Measurements from ENCODE around the gene MAP3K15. TPM values are rescaled to one million over a fixed set of nuclear protein-coding genes. Genes with fewer than 3 reads are reported as not detected.

The MAP3K15 gene
- total RNA-seq, 2 experiments from 2014 or later = 1.1 to 1.5 TPM

DNA sequence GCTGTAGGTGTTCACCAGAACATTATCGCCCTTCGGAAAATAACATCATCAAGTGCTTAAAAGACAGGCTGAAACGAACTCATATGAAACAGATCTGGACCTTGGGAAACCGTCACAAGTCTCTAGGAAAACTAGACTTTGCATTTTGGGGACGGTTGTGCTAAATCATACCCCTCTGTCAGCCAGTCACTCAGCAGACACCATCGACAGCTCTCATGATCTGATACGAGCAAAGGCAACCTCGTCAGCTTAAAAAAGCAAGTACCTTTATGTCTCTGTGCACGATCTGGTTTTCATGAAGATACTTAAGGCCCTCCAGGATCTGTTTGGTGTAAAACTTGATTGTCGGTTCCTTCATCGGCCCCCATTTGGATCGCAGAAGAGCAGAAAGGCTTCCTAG, 123.2 kb downstream of the MAP3K15 start:
- H3K27ac Mint-ChIP-seq = no peak overlapping the region
- H3K36me3 Mint-ChIP-seq = no peaks in the 10 kb centered on the region
- H3K4me3 Mint-ChIP-seq = no peak overlapping the region
- H3K9me3 Mint-ChIP-seq = no peaks in the 10 kb centered on the region
- no peaks in the 10 kb centered on the region for H3K4me1 Mint-ChIP-seq
- DNase-seq = no peak
- H3K27me3 Mint-ChIP-seq = no peaks in the 10 kb centered on the region

- no peaks in the 10 kb centered on the region for H3K4me1 Mint-ChIP-seq
- DNase-seq = no peak
- H3K9me3 Mint-ChIP-seq = no peaks in the 10 kb centered on the region
- no peaks in the 10 kb centered on the region for H3K27me3 Mint-ChIP-seq
- no peak overlapping the region for H3K4me3 Mint-ChIP-seq
- H3K27ac Mint-ChIP-seq = no peak overlapping the region
- H3K36me3 Mint-ChIP-seq = no peaks in the 10 kb centered on the region
These were observed 126.0 kb downstream of the MAP3K15 start for GRCh38 chrX:19389227-19389845.

GRCh38 chrX:19388741-19389140, 126.6 kb downstream of the MAP3K15 start:
- Mint-ChIP-seq H3K4me3 (no peak overlapping the region), H3K36me3 (no peaks in the 10 kb centered on the region), H3K27ac (no peak overlapping the region), H3K27me3 (no peaks in the 10 kb centered on the region), H3K9me3 (no peaks in the 10 kb centered on the region), H3K4me1 (no peaks in the 10 kb centered on the region)
- no peak for DNase-seq

- no peak overlapping the region for H3K27ac Mint-ChIP-seq
- H3K4me3 Mint-ChIP-seq = no peak overlapping the region
These were observed 127.1 kb downstream of the MAP3K15 start for GRCh38 chrX:19388064-19388679.

DNA sequence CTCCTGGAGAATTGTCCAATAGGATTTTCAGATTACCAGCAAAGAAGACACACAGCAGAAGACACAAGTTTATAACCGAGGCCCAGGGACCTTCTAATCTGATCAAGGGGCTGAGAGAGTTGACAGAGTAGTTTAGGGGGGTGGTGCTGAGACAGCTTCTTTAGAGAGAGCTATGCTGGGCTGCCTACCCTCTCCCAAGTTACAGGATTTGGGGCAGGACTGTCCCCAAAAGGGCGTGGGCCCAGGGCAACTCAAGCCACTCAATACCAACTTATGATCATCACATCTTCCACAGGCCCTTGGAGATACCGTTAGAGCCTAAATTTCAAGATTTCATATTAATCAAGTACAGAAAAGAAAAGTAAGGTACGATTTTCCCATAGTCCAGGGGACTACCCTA, 128.6 kb downstream of the MAP3K15 start:
- Mint-ChIP-seq H3K36me3 (no peaks in the 10 kb centered on the region), H3K27ac (no peak overlapping the region), H3K27me3 (no peaks in the 10 kb centered on the region), H3K4me3 (no peak overlapping the region), H3K4me1 (no peaks in the 10 kb centered on the region), H3K9me3 (no peaks in the 10 kb centered on the region)
- no peak for DNase-seq

More at GRCh38 chrX:19388064-19388679, 127.1 kb downstream of the MAP3K15 start:
- H3K36me3 Mint-ChIP-seq = no peaks in the 10 kb centered on the region
- H3K9me3 Mint-ChIP-seq = no peaks in the 10 kb centered on the region
- DNase-seq = no peak
- no peaks in the 10 kb centered on the region for H3K4me1 Mint-ChIP-seq
- no peaks in the 10 kb centered on the region for H3K27me3 Mint-ChIP-seq

- no peaks in the 10 kb centered on the region for H3K27me3 Mint-ChIP-seq
- no peak overlapping the region for H3K27ac Mint-ChIP-seq
- no peaks in the 10 kb centered on the region for H3K4me1 Mint-ChIP-seq
- no peaks in the 10 kb centered on the region for H3K36me3 Mint-ChIP-seq
- no peak overlapping the region for H3K4me3 Mint-ChIP-seq
- peak; percentile 48 for DNase-seq
- H3K9me3 Mint-ChIP-seq = no peaks in the 10 kb centered on the region
These were observed 132.7 kb downstream of the MAP3K15 start for GRCh38 chrX:19382555-19383145.

DNA sequence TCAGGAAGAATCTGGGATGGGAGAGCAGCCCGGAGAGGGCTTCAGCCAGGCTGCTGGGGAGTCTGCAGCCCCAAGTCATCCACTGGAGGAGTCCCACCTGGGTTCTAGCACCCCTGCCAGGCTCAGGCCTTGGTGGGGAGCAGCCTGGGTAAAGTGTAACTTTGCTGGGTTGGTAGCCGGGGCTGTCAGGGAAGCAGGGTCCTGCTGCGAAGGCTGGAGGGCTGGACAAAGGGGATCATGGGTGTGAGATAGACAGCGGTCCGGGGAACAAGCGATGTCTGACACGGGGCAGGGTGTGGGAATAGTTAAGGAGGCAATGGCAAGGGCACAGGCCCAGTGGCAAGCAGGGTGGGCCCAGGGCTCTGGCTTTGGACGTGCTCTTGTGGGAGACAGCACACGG, 134.0 kb downstream of the MAP3K15 start:
- no peak for DNase-seq
- Mint-ChIP-seq H3K9me3 (no peaks in the 10 kb centered on the region), H3K36me3 (no peaks in the 10 kb centered on the region), H3K27me3 (no peaks in the 10 kb centered on the region), H3K4me3 (no peak overlapping the region), H3K27ac (no peak overlapping the region), H3K4me1 (no peaks in the 10 kb centered on the region)

- peaks cover under 1% of the 10 kb centered on the region for H3K4me1 Mint-ChIP-seq
- no peak overlapping the region for H3K4me3 Mint-ChIP-seq
- H3K27ac Mint-ChIP-seq = no peak overlapping the region
- no peaks in the 10 kb centered on the region for H3K27me3 Mint-ChIP-seq
- H3K36me3 Mint-ChIP-seq = no peaks in the 10 kb centered on the region
- H3K9me3 Mint-ChIP-seq = no peaks in the 10 kb centered on the region
- no peak for DNase-seq
These were observed 137.5 kb downstream of the MAP3K15 start for GRCh38 chrX:19377799-19378198.

DNA sequence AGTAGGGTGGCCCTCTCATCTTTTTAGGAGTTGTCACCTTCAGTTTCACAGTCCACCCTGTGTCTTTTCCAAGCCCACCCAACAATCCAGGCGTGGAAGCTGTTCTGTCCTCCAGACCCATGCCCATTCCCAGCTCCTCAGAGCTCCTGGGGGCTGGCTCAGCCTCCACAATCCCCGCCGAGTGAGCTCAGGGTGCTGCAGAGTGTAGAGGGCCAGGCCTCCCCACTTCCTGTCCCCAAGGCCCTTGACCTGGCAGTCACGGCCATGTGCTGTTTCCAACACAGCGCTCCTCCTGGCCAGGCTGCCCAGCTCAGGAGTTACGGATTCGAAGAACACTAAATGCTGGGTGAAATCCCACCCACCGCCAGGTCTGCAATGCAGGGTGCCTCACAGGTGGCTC, 139.8 kb downstream of the MAP3K15 start:
- peaks cover 3% of the 10 kb centered on the region for H3K4me1 Mint-ChIP-seq
- H3K27me3 Mint-ChIP-seq = no peaks in the 10 kb centered on the region
- no peaks in the 10 kb centered on the region for H3K36me3 Mint-ChIP-seq
- no peaks in the 10 kb centered on the region for H3K9me3 Mint-ChIP-seq
- no peak for DNase-seq
- no peak overlapping the region for H3K4me3 Mint-ChIP-seq
- H3K27ac Mint-ChIP-seq = no peak overlapping the region

GRCh38 chrX:19373351-19373891, 141.9 kb downstream of the MAP3K15 start:
- Mint-ChIP-seq H3K4me3 (peak overlapping the region; percentile 29), H3K36me3 (no peaks in the 10 kb centered on the region), H3K4me1 (peaks cover 3% of the 10 kb centered on the region), H3K9me3 (no peaks in the 10 kb centered on the region), H3K27ac (no peak overlapping the region), H3K27me3 (no peaks in the 10 kb centered on the region)
- no peak for DNase-seq

- no peaks in the 10 kb centered on the region for H3K27me3 Mint-ChIP-seq
These were observed 142.6 kb downstream of the MAP3K15 start for GRCh38 chrX:19372547-19373331.

DNA sequence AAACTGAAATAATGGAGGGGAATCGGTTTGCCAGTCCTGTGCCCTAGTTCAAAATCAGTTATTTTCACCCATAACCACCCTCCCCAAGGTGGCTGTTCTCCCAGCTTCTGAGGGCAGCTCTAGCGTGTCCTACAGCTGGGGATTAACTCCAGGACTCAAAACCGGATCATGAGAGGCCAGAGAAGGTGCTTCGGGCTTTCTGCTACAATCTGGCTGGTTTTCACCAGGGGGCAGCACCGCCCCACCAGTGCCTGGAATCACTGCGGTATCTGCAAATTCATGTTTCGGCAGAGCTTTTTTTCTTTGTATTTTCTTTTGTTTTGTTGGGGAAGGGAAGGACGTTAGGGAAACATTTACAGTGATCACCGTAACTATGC, 143.2 kb downstream of the MAP3K15 start:
- H3K36me3 Mint-ChIP-seq = no peaks in the 10 kb centered on the region
- H3K4me3 Mint-ChIP-seq = peak overlapping the region; percentile 76
- peak overlapping the region; percentile 26 for H3K27ac Mint-ChIP-seq
- H3K4me1 Mint-ChIP-seq = peaks cover 3% of the 10 kb centered on the region
- H3K9me3 Mint-ChIP-seq = no peaks in the 10 kb centered on the region
- peak; percentile 64 for DNase-seq
- no peaks in the 10 kb centered on the region for H3K27me3 Mint-ChIP-seq

More at GRCh38 chrX:19372547-19373331, 142.6 kb downstream of the MAP3K15 start:
- Mint-ChIP-seq H3K4me3 (peak overlapping the region; percentile 76), H3K36me3 (no peaks in the 10 kb centered on the region), H3K9me3 (no peaks in the 10 kb centered on the region), H3K27ac (peak overlapping the region; percentile 26), H3K4me1 (peaks cover 3% of the 10 kb centered on the region)
- no peak for DNase-seq

DNA sequence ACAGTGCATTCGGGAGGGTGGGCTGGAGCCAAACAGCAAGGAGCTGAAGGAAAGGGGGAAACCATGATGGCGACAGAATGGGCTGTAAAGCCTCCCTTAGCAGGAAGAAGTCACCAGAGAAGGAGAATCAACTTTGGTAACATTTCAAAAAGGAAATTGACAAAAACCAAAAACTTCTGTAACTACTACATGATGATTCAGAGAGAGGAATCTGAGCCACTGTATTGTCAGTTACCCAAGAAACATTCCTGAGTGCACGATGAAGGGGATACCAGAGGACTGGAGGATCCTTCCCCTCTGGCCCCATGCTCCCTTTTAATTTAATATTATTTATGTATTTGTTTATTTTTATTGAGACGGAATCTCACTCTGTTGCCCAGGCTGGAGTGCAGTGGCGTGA, 145.2 kb downstream of the MAP3K15 start:
- DNase-seq = no peak
- H3K27me3 Mint-ChIP-seq = no peaks in the 10 kb centered on the region
- H3K4me1 Mint-ChIP-seq = peaks cover 3% of the 10 kb centered on the region

DNA sequence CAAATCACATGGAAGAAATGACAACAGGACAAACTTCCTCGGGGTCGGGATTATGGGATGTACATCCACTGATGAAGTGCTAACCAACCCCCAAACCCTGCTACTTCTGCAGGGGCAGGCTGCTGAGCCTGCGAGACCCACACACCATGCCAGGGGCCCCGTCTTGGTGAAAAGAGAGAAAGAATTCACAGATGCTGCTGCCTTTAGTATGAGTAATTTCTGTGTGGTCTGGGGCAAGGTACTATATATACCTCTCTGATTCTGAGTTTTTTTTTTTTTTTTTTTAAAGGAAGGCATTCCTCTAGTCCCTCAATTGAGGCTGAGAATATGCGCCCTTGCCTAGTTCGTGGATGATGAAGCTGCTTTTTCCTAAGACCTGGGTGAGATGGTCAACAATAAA, 146.7 kb downstream of the MAP3K15 start:
- H3K27ac Mint-ChIP-seq = no peak overlapping the region
- H3K4me3 Mint-ChIP-seq = no peak overlapping the region
- H3K27me3 Mint-ChIP-seq = no peaks in the 10 kb centered on the region
- H3K9me3 Mint-ChIP-seq = no peaks in the 10 kb centered on the region
- DNase-seq = no peak
- peaks cover 3% of the 10 kb centered on the region for H3K4me1 Mint-ChIP-seq
- H3K36me3 Mint-ChIP-seq = peaks cover 18% of the 10 kb centered on the region

More for the DNA sequence above, 145.2 kb downstream of the MAP3K15 start:
- Mint-ChIP-seq H3K4me3 (no peak overlapping the region), H3K27ac (no peak overlapping the region), H3K9me3 (no peaks in the 10 kb centered on the region), H3K36me3 (peaks cover 17% of the 10 kb centered on the region)

GRCh38 chrX:19361701-19362100, 153.6 kb downstream of the MAP3K15 start:
- no peak for DNase-seq
- H3K36me3 Mint-ChIP-seq = peaks cover 16% of the 10 kb centered on the region
- no peaks in the 10 kb centered on the region for H3K4me1 Mint-ChIP-seq
- H3K9me3 Mint-ChIP-seq = no peaks in the 10 kb centered on the region
- H3K4me3 Mint-ChIP-seq = no peak overlapping the region
- H3K27me3 Mint-ChIP-seq = no peaks in the 10 kb centered on the region
- no peak overlapping the region for H3K27ac Mint-ChIP-seq

Measured in activated naive CD8-positive, alpha-beta T cell treated with anti-CD3 and anti-CD28 coated beads for 36 hours (primary cell).